NCI-H128 (cell line): Measurements from ENCODE around the gene ZC3H12C.

Source experiments
- DNase-seq: peaks from one replicate; lab custom pipeline; 2025; ENCODE audit not compliant: unreplicated experiment; lab: John Stamatoyannopoulos, UW

The ZC3H12C gene

DNA sequence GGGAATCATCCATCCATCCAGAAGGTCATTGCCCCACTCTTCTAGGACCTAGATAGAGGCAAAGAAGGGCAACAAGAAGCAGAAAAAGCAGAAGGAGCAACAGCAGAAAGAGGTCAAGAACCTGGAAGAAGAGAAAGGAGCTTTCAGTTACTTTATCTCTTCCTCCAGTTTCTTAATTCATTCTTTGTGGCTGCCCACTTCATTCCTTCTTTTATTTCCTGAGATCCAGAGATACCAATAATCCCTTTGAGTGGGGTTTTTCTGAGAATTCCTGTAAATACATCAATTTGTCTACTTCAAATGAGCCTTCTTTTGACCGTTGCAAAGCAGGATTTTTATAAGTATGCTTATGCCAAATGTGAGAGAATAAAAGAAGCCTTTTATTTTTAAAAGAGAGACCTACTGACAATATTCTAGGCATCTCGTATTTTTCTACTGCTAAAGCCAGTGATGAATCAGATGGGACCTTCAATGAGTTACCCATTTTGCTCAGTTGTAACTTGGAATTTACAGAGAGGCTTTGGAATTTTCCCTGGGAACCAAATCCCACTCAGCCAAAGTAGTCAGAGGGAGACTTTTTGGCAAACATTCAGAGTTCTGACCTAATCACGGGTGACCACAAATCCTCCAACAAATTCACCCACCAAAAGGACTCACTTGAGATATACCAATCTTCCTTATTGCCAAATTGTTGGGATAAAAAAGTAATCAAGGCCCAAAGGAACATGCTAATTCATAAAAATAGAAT is 54.9 kb downstream of the ZC3H12C start:
- DNase-seq, result no peak

- no peak for DNase-seq
These were observed 55.9 kb downstream of the ZC3H12C start for GRCh38 chr11:110148775-110149744.

DNA sequence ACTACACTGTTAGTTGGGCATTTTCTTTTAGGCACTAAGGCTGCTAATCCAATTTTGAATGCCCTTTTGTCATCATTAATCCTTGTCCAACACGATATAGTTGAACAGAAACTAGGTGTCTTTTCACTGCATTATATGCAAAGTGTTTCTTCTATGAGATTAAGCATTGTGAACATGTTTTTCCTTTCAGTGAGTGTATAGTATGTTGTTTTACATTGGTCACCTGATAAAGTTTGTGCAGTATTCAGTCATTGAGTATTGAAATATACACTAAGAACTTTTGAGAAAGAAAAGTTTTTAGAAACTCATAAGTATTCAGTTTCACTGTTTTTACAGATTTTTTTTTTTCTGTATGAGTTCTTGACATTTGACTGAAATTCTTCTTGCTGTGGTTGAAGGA is 59.0 kb downstream of the ZC3H12C start:
- DNase-seq, result no peak

- DNase-seq, result no peak
These were observed 60.3 kb downstream of the ZC3H12C start for GRCh38 chr11:110153474-110153873.

GRCh38 chr11:110156503-110156902 is 63.3 kb downstream of the ZC3H12C start:
- no peak for DNase-seq

- DNase-seq, result no peak
These were observed 65.4 kb downstream of the ZC3H12C start for GRCh38 chr11:110158317-110159200.

GRCh38 chr11:110159476-110159875 is 66.3 kb downstream of the ZC3H12C start:
- DNase-seq, result no peak

DNA sequence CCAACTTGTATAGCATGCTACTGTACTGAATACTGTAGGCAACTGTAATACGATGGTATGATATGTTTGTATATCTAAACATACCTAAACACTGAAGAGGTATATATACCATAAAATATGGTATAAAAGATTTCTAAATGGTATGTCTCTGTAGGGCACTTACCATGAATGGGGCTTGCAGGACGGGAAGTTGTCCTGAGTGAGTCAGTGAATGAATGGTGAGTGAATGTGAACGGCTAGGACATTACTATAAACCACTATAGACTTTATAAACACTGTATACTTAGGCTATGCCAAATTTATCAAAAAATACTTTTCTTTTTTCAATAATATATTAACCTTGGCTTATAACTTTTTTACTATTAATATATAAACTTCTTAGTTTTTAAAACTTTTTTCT is 66.8 kb downstream of the ZC3H12C start:
- no peak for DNase-seq

DNA sequence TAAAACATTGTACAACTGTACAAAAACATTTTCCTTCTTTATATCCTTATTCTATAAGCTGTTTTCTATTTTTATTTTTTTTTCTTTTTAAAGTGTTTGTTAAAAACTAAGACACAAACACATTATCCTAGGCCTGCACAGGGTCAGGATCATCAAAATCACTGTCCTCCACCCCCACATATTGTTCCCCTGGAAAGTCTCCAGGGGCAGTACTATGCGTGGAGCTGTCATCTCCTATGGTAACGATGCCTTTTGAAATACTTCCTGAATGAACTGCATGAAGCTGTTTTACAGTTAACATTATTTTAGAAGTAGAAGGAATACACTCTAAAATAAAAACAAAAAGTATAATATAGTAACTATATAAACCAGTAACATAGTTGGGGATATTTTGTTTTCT is 67.2 kb downstream of the ZC3H12C start:
- DNase-seq, result no peak

- no peak for DNase-seq
These were observed 67.9 kb downstream of the ZC3H12C start for GRCh38 chr11:110161061-110161460.

DNA sequence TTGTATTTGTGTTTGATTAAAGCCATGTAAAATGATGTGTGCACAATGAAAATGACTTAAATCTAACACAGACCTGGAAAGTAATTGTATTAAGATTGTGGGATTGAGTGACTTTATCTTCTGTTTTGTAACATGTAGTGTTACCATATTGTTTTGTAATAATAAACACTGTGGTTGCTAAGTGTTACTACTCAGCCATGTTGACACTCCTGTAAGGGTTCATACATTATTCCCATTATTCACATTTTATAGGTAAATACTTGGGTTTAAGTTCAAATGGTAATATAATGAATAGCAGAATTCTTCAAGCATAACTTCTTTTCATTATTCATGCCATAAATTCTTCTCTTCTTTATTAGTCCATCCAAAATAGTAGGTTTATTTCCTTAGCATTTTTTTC is 69.0 kb downstream of the ZC3H12C start:
- no peak for DNase-seq

GRCh38 chr11:110165039-110165925 is 72.1 kb downstream of the ZC3H12C start:
- DNase-seq, result no peak

GRCh38 chr11:110168033-110168803 is 75.0 kb downstream of the ZC3H12C start:
- DNase-seq, result no peak

DNA sequence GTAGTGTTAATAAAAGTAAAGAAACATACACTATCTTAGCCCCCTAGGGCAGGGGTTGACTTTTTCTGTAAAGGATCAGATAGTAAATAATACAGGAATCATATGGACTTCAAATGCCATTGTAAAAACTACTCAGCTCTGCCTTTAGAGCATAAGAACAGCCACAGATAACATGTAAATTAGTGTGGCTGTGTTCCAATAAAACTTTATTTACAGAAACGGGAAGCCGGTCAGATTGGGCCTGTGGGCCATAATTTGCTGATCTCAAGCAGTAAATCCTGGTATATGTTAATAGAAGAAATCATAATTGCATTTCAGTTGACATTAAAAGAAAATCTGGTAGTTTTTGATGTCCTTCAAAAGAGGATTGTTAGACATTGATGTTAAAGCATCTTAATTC is 76.5 kb downstream of the ZC3H12C start:
- DNase-seq, result no peak

GRCh38 chr11:110172468-110173065 is 79.4 kb downstream of the ZC3H12C start:
- no peak for DNase-seq

GRCh38 chr11:110173811-110174644 is 80.8 kb downstream of the ZC3H12C start:
- DNase-seq, result no peak

DNA sequence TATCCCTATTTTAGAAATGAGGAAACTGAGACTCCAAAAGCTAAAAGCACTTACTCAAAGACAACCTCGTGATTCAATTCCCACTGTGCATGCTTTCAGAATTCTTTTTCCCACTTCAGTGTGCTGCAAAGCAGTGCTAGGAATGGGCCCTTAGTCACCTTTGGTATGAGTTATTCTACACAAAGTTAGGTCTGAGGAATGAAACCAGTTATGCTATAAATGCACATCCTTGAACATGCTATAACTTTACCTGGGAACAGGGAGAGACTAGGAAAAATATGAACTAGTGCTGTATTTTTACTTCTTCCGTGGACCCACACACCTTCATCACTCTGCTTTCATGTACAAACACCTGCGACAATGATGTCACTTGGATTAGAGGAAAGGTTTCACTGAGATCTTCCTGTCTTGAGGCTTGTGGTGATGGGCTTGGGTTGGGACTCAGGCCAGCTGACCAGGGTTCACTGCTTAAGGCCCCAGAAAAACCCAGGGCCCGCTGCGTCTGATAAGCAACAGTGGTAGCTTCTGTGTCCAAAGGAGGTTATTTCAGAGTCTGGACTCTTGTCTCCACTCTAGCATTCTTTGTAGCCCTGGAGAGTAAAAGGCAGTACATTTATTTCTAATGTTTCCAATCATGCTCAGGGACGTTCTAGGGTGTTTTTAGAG is 81.6 kb downstream of the ZC3H12C start:
- DNase-seq, result no peak
